Measurements from ENCODE around the gene PARD3.

The PARD3 gene

GRCh38 chr10:34181553-34182300 is 633.4 kb downstream of the PARD3 start:
- H3K36me3 Mint-ChIP-seq (ENCODE audit: insufficient read depth) = no peaks in the 10 kb centered on the region
- H3K4me1 Mint-ChIP-seq (ENCODE audit: low read depth in 2 of 2) = no peaks in the 10 kb centered on the region
- H3K9me3 Mint-ChIP-seq = no peaks in the 10 kb centered on the region
- peaks cover 0 to 13% of the 10 kb centered on the region in 2 donors for H3K27me3 Mint-ChIP-seq
- ATAC-seq (replicated peaks) = no peak
- H3K27ac Mint-ChIP-seq = no peak overlapping the region
- H3K4me3 Mint-ChIP-seq = no peak overlapping the region
- DNase-seq = no peak

- Mint-ChIP-seq H3K4me1 (ENCODE audit: low read depth in 2 of 2) (no peaks in the 10 kb centered on the region), H3K36me3 (ENCODE audit: insufficient read depth) (no peaks in the 10 kb centered on the region), H3K27me3 (peaks cover 0 to 3% of the 10 kb centered on the region in 2 donors), H3K9me3 (no peaks in the 10 kb centered on the region), H3K4me3 (no peak overlapping the region), H3K27ac (no peak overlapping the region)
- DNase-seq (no peak), ATAC-seq (replicated peaks) (no peak)
Measured at GRCh38 chr10:34180749-34181148, 634.3 kb downstream of the PARD3 start.

GRCh38 chr10:34179280-34179679 is 635.8 kb downstream of the PARD3 start:
- no peak overlapping the region for H3K4me3 Mint-ChIP-seq
- H3K4me1 Mint-ChIP-seq (ENCODE audit: low read depth in 2 of 2) = no peaks in the 10 kb centered on the region
- DNase-seq (no peak), ATAC-seq (replicated peaks) (no peak)
- no peak overlapping the region for H3K27ac Mint-ChIP-seq
- H3K9me3 Mint-ChIP-seq = no peaks in the 10 kb centered on the region
- no peaks in the 10 kb centered on the region for H3K27me3 Mint-ChIP-seq
- no peaks in the 10 kb centered on the region for H3K36me3 Mint-ChIP-seq (ENCODE audit: insufficient read depth)

- no peaks in the 10 kb centered on the region for H3K36me3 Mint-ChIP-seq (ENCODE audit: insufficient read depth)
- H3K4me3 Mint-ChIP-seq = no peak overlapping the region
- ATAC-seq (replicated peaks) (no peak), DNase-seq (no peak)
- no peaks in the 10 kb centered on the region for H3K4me1 Mint-ChIP-seq (ENCODE audit: low read depth in 2 of 2)
- H3K9me3 Mint-ChIP-seq = no peaks in the 10 kb centered on the region
- no peak overlapping the region for H3K27ac Mint-ChIP-seq
- H3K27me3 Mint-ChIP-seq = no peaks in the 10 kb centered on the region
Measured at GRCh38 chr10:34178756-34179155, 636.3 kb downstream of the PARD3 start.

- no peaks in the 10 kb centered on the region for H3K36me3 Mint-ChIP-seq (ENCODE audit: insufficient read depth)
- no peaks in the 10 kb centered on the region for H3K9me3 Mint-ChIP-seq
- H3K27ac Mint-ChIP-seq = no peak overlapping the region
Measured at GRCh38 chr10:34178196-34178595, 636.9 kb downstream of the PARD3 start.

GRCh38 chr10:34177445-34177844 is 637.7 kb downstream of the PARD3 start:
- no peak for DNase-seq
- Mint-ChIP-seq H3K4me3 (no peak overlapping the region), H3K27ac (no peak overlapping the region), H3K27me3 (no peaks in the 10 kb centered on the region), H3K9me3 (peaks cover 0 to 2% of the 10 kb centered on the region in 2 donors), H3K36me3 (ENCODE audit: insufficient read depth) (no peaks in the 10 kb centered on the region), H3K4me1 (ENCODE audit: low read depth in 2 of 2) (no peaks in the 10 kb centered on the region)
- no peak for ATAC-seq (replicated peaks)

More at GRCh38 chr10:34178196-34178595, 636.9 kb downstream of the PARD3 start:
- H3K4me3 Mint-ChIP-seq = no peak overlapping the region
- no peak for DNase-seq
- ATAC-seq (replicated peaks) = no peak
- no peaks in the 10 kb centered on the region for H3K4me1 Mint-ChIP-seq (ENCODE audit: low read depth in 2 of 2)
- H3K27me3 Mint-ChIP-seq = no peaks in the 10 kb centered on the region

GRCh38 chr10:34176351-34176750 is 638.7 kb downstream of the PARD3 start:
- no peak for DNase-seq

GRCh38 chr10:34175121-34175520 is 640.0 kb downstream of the PARD3 start:
- no peaks in the 10 kb centered on the region for H3K36me3 Mint-ChIP-seq (ENCODE audit: insufficient read depth)
- no peak for ATAC-seq (replicated peaks)
- H3K4me3 Mint-ChIP-seq = no peak overlapping the region
- H3K4me1 Mint-ChIP-seq (ENCODE audit: low read depth in 2 of 2) = no peaks in the 10 kb centered on the region
- no peaks in the 10 kb centered on the region for H3K27me3 Mint-ChIP-seq
- H3K27ac Mint-ChIP-seq = no peak overlapping the region
- DNase-seq = no peak
- H3K9me3 Mint-ChIP-seq = peaks cover 0 to 4% of the 10 kb centered on the region in 2 donors

More at GRCh38 chr10:34176351-34176750, 638.7 kb downstream of the PARD3 start:
- H3K4me1 Mint-ChIP-seq (ENCODE audit: low read depth in 2 of 2) = no peaks in the 10 kb centered on the region
- H3K27me3 Mint-ChIP-seq = no peaks in the 10 kb centered on the region
- no peaks in the 10 kb centered on the region for H3K36me3 Mint-ChIP-seq (ENCODE audit: insufficient read depth)
- ATAC-seq (replicated peaks) = no peak
- H3K9me3 Mint-ChIP-seq = peaks cover 0 to 2% of the 10 kb centered on the region in 2 donors
- H3K4me3 Mint-ChIP-seq = no peak overlapping the region
- no peak overlapping the region for H3K27ac Mint-ChIP-seq

GRCh38 chr10:34172936-34173533 is 642.1 kb downstream of the PARD3 start:
- no peaks in the 10 kb centered on the region for H3K27me3 Mint-ChIP-seq
- no peak overlapping the region for H3K27ac Mint-ChIP-seq
- peaks cover 0 to 4% of the 10 kb centered on the region in 2 donors for H3K9me3 Mint-ChIP-seq
- H3K4me1 Mint-ChIP-seq (ENCODE audit: low read depth in 2 of 2) = no peaks in the 10 kb centered on the region
- no peak for ATAC-seq (replicated peaks)
- no peak for DNase-seq
- H3K4me3 Mint-ChIP-seq = no peak overlapping the region
- no peaks in the 10 kb centered on the region for H3K36me3 Mint-ChIP-seq (ENCODE audit: insufficient read depth)

- H3K9me3 Mint-ChIP-seq = peaks cover 0 to 4% of the 10 kb centered on the region in 2 donors
- H3K27me3 Mint-ChIP-seq = no peaks in the 10 kb centered on the region
- H3K36me3 Mint-ChIP-seq (ENCODE audit: insufficient read depth) = no peaks in the 10 kb centered on the region
- no peak overlapping the region for H3K4me3 Mint-ChIP-seq
- no peak for ATAC-seq (replicated peaks)
- DNase-seq = no peak
- H3K27ac Mint-ChIP-seq = no peak overlapping the region
- H3K4me1 Mint-ChIP-seq (ENCODE audit: low read depth in 2 of 2) = no peaks in the 10 kb centered on the region
Measured at GRCh38 chr10:34171957-34172527, 643.1 kb downstream of the PARD3 start.

- ATAC-seq (replicated peaks) = no peak
- DNase-seq = no peak
- H3K27ac Mint-ChIP-seq = no peak overlapping the region
- H3K9me3 Mint-ChIP-seq = peaks cover 0 to 4% of the 10 kb centered on the region in 2 donors
- no peak overlapping the region for H3K4me3 Mint-ChIP-seq
- no peaks in the 10 kb centered on the region for H3K36me3 Mint-ChIP-seq (ENCODE audit: insufficient read depth)
- H3K4me1 Mint-ChIP-seq (ENCODE audit: low read depth in 2 of 2) = no peaks in the 10 kb centered on the region
- H3K27me3 Mint-ChIP-seq = no peaks in the 10 kb centered on the region
Measured at GRCh38 chr10:34169677-34170076, 645.4 kb downstream of the PARD3 start.

GRCh38 chr10:34169131-34169530 is 646.0 kb downstream of the PARD3 start:
- H3K27me3 Mint-ChIP-seq = no peaks in the 10 kb centered on the region
- no peak overlapping the region for H3K4me3 Mint-ChIP-seq
- H3K27ac Mint-ChIP-seq = no peak overlapping the region
- H3K4me1 Mint-ChIP-seq (ENCODE audit: low read depth in 2 of 2) = no peaks in the 10 kb centered on the region
- ATAC-seq (replicated peaks) = no peak
- DNase-seq = no peak
- H3K36me3 Mint-ChIP-seq (ENCODE audit: insufficient read depth) = no peaks in the 10 kb centered on the region
- H3K9me3 Mint-ChIP-seq = peaks cover 0 to 4% of the 10 kb centered on the region in 2 donors

- DNase-seq = no peak
- H3K27ac Mint-ChIP-seq = no peak overlapping the region
Measured at GRCh38 chr10:34168439-34168838, 646.7 kb downstream of the PARD3 start.

GRCh38 chr10:34166823-34167222 is 648.3 kb downstream of the PARD3 start:
- DNase-seq (no peak), ATAC-seq (replicated peaks) (no peak)
- H3K4me1 Mint-ChIP-seq (ENCODE audit: low read depth in 2 of 2) = no peaks in the 10 kb centered on the region
- no peaks in the 10 kb centered on the region for H3K27me3 Mint-ChIP-seq
- H3K9me3 Mint-ChIP-seq = peaks cover 0 to 2% of the 10 kb centered on the region in 2 donors
- H3K36me3 Mint-ChIP-seq (ENCODE audit: insufficient read depth) = no peaks in the 10 kb centered on the region
- H3K4me3 Mint-ChIP-seq = no peak overlapping the region
- H3K27ac Mint-ChIP-seq = no peak overlapping the region

More at GRCh38 chr10:34168439-34168838, 646.7 kb downstream of the PARD3 start:
- H3K9me3 Mint-ChIP-seq = peaks cover 0 to 4% of the 10 kb centered on the region in 2 donors
- H3K36me3 Mint-ChIP-seq (ENCODE audit: insufficient read depth) = no peaks in the 10 kb centered on the region
- no peaks in the 10 kb centered on the region for H3K4me1 Mint-ChIP-seq (ENCODE audit: low read depth in 2 of 2)
- no peak for ATAC-seq (replicated peaks)
- H3K4me3 Mint-ChIP-seq = no peak overlapping the region
- no peaks in the 10 kb centered on the region for H3K27me3 Mint-ChIP-seq

Measured in effector memory CD8-positive, alpha-beta T cell (primary cell).